HEK293T (cell line): ENCODE measurements around the gene DIPK1A.

Source experiments
- ARNT ChIP-seq: fragments of 450-650 bp; IDR thresholded peaks from 2 replicates; pipeline ENCODE4 v1.6.1; 2017; ENCODE audit warnings: mild to moderate bottlenecking
- BHLHE40 ChIP-seq: fragments of 450-650 bp; IDR thresholded peaks from 2 replicates; pipeline ENCODE4 v1.6.1; 2016; ENCODE audit warnings: mild to moderate bottlenecking, moderate library complexity, borderline replicate concordance
- ELF4 ChIP-seq: fragments of 450-650 bp; IDR thresholded peaks from 2 replicates; pipeline ENCODE4 v1.6.1; 2017; ENCODE audit warnings: antibody characterized with exemption
- FOXK2 ChIP-seq: fragments of 450-650 bp; IDR thresholded peaks from 2 replicates; pipeline ENCODE4 v1.6.1; 2016; ENCODE audit warnings: mild to moderate bottlenecking
- FOXM1 ChIP-seq: fragments of 450-650 bp; IDR thresholded peaks from 2 replicates; pipeline ENCODE4 v1.6.1; 2017; ENCODE audit warnings: mild to moderate bottlenecking, borderline replicate concordance
- HDGF ChIP-seq: fragments of 450-650 bp; IDR thresholded peaks from 2 replicates; pipeline ENCODE4 v1.6.1; 2017; ENCODE audit warnings: antibody characterized with exemption, borderline replicate concordance
- L3MBTL2 ChIP-seq: fragments of 450-650 bp; conservative IDR thresholded peaks from 2 replicates; pipeline ENCODE4 v1.6.1; 2016; ENCODE audit warnings: mild to moderate bottlenecking
- LEF1 ChIP-seq: fragments of 450-650 bp; IDR thresholded peaks from 2 replicates; pipeline ENCODE4 v1.6.1; 2017; ENCODE audit warnings: mild to moderate bottlenecking, borderline replicate concordance
- NFRKB ChIP-seq: fragments of 450-650 bp; IDR thresholded peaks from 2 replicates; pipeline ENCODE4 v1.6.1; 2016; ENCODE audit warnings: mild to moderate bottlenecking, moderate library complexity
- SP1 ChIP-seq: fragments of 450-650 bp; IDR thresholded peaks from 2 replicates; pipeline ENCODE4 v1.6.1; 2017
- SUZ12 ChIP-seq: fragments of 450-650 bp; IDR thresholded peaks from 2 replicates; pipeline ENCODE4 v1.6.1; 2016; ENCODE audit warnings: mild to moderate bottlenecking
- TARDBP ChIP-seq: fragments of 450-650 bp; IDR thresholded peaks from 2 replicates; pipeline ENCODE4 v1.6.1; 2016
- TF ChIP-seq, protein P1 (sequence below): fragments of 450-650 bp; IDR thresholded peaks from 2 replicates; pipeline ENCODE4 v1.6.1; 2016

DNA sequence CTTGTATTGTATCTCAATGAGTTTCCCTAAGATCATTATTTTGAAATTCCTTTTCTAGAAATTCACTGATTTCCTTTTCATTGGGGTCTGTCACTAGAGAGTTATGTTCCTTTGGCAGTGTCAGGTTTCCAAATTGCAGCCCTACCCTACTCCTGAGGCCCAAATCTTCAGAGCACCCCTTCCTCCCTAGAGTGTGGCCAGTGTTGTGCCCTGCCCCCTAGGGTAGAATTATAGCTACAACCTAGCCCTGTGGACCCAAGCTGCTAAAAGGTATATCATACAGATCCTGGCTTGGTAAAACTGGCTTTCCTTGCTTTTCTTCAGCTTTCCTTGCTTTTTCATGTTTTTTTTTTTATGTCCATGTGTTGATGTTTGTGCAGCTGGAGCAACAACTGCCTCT is 60.7 kb downstream of the DIPK1A start:
- no peak for TF ChIP-seq LEF1
- TF ChIP-seq, protein P1, sequence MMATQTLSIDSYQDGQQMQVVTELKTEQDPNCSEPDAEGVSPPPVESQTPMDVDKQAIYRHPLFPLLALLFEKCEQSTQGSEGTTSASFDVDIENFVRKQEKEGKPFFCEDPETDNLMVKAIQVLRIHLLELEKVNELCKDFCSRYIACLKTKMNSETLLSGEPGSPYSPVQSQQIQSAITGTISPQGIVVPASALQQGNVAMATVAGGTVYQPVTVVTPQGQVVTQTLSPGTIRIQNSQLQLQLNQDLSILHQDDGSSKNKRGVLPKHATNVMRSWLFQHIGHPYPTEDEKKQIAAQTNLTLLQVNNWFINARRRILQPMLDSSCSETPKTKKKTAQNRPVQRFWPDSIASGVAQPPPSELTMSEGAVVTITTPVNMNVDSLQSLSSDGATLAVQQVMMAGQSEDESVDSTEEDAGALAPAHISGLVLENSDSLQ: no peak
- TF ChIP-seq SUZ12: no peak
- no peak for TF ChIP-seq BHLHE40
- TF ChIP-seq HDGF: no peak
- no peak for TF ChIP-seq ARNT
- no peak for TF ChIP-seq FOXM1
- no peak for TF ChIP-seq SP1
- no peak for TF ChIP-seq ELF4
- no peak for TF ChIP-seq TARDBP
- TF ChIP-seq L3MBTL2: no peak
- TF ChIP-seq FOXK2: no peak
- no peak for TF ChIP-seq NFRKB
